Retinal pigment epithelial cell (primary cell): ENCODE results near the gene DPP7.

Experiments
- DNase-seq: peaks from one replicate; pipeline ENCODE4 v3.0.0-alpha.2; 2010; ENCODE audit warnings: low read depth
- H3K4me3 ChIP-seq: 2 replicates; pipeline ENCODE4 v1.5.1; 2011; ENCODE audit warnings: mild to moderate bottlenecking, low read length, control low read depth, moderate library complexity
- TF ChIP-seq, protein P1 (sequence below): conservative IDR thresholded peaks from 2 replicates; pipeline ENCODE4 v1.5.1; 2011; ENCODE audit warnings: low read depth, low read length, control low read depth, inconsistent platforms

Gene DPP7

DNA sequence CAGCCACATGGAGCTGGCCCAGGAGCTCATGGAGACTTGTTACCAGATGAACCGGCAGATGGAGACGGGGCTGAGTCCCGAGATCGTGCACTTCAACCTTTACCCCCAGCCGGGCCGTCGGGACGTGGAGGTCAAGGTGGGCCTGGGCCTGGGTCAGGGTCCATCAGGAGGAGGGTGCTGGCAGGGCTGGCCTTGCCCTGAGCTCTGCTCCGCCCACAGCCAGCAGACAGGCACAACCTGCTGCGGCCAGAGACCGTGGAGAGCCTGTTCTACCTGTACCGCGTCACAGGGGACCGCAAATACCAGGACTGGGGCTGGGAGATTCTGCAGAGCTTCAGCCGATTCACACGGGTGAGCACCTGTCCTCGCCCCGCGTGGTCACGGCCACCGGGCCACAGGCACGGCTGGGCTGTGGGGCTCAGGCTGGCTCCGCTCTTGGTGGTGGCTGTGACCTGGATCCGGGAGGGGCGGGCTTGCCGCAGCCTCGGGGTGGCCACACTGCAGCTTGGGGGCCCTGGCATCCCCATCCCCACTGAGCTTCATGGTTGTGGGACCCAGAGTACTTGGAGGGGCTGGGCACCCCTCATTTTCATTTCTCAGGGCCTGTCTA is 7.1 kb downstream of the DPP7 start:
- no peak overlapping the region for H3K4me3 ChIP-seq
- no peak for DNase-seq
- TF ChIP-seq, protein P1, sequence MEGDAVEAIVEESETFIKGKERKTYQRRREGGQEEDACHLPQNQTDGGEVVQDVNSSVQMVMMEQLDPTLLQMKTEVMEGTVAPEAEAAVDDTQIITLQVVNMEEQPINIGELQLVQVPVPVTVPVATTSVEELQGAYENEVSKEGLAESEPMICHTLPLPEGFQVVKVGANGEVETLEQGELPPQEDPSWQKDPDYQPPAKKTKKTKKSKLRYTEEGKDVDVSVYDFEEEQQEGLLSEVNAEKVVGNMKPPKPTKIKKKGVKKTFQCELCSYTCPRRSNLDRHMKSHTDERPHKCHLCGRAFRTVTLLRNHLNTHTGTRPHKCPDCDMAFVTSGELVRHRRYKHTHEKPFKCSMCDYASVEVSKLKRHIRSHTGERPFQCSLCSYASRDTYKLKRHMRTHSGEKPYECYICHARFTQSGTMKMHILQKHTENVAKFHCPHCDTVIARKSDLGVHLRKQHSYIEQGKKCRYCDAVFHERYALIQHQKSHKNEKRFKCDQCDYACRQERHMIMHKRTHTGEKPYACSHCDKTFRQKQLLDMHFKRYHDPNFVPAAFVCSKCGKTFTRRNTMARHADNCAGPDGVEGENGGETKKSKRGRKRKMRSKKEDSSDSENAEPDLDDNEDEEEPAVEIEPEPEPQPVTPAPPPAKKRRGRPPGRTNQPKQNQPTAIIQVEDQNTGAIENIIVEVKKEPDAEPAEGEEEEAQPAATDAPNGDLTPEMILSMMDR, result no peak

DNA sequence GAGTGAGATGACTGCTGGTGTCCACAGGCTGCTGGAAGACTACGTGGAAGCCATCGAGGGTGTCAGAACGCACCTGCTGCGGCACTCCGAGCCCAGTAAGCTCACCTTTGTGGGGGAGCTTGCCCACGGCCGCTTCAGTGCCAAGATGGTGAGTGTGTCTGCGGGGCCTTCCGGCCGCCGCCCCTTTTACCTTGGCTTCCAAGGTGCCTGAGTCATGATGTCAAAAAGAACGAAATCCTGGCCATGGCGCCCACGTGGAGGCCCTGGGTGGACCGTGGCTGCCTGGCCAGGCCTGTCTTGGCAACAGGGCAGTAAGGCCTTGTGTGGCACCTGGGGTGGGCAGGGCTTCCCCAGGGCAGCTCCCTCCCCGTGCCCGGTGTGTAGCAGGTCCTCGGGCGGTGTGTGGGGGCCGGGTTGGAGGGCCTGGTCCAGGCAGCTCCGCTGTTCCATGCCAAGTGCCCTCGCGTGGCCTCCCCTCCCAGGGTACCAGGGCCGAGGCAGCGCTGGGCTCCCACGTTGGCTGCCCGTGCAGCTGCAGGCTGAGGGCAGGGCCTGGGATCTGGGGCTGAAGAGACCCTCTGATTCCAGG is 7.8 kb downstream of the DPP7 start:
- no peak for DNase-seq
- TF ChIP-seq, protein P1, result no peak
- no peak overlapping the region for H3K4me3 ChIP-seq

DNA sequence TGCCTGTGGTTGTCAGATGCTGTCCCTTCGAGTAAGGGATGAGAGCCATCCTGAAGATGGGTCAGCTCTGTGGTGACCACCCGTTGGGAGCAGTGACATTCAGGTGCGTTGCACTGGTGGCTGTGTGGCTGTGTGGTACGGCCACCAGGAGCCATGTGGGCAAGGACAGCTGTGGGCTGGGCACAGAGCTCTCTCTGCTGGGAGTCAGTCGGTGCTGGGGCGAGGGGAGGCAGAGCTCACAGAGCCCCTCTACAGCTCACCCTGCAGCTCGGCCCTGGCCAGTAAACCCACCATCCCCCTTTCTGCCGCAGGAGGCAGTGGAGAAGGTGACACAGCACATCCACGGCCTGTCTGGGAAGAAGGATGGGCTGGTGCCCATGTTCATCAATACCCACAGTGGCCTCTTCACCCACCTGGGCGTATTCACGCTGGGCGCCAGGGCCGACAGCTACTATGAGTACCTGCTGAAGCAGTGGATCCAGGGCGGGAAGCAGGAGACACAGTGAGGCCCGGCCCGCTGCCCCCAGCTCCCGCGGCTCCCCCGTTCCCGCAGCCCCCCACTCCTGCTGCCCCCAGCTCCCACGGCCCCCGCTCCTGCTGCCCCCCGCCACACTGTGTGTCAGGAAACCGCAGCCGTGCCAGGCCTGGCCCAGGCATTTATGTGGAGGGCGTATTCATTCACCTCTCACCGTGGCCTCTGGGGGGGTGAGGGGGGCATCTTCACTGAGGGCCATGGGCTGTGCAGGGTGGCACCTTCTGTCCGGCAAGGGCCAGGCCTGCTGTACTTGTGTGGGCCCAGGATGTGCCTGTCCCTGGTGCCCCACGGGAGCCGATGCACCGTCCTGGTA is 8.5 kb downstream of the DPP7 start:
- no peak for DNase-seq
- TF ChIP-seq, protein P1, result no peak
- no peak overlapping the region for H3K4me3 ChIP-seq

DNA sequence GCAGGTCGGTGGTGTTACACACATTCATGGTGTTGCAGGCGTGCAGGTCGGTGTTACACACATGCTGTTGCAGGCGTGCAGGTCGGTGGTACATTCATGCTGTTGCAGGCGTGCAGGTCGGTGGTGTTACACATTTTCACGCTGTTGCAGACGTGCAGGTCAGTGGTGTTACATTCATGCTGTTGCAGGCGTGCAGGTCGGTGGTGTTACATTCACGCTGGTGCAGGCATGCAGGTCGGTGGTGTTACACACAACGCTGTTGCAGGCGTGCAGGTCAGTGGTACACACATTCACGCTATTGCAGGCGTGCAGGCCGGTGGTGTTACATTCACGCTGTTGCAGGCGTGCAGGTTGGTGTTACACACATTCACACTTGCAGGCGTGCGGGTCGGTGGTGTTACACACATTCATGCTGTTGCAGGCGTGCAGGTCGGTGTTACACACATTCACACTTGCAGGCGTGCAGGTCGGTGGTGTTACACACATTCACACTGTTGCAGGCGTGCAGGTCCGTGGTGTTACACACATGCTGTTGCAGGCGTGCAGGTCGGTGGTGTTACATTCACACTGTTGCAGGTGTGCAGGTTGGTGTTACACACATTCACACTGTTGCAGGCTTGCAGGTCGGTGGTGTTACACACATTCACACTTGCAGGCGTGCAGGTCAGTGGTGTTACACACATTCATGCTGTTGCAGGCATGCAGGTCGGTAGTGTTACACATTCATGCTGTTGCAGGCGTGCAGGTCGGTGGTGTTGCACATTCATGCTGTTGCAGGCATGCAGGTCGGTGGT is 11.1 kb downstream of the DPP7 start:
- no peak overlapping the region for H3K4me3 ChIP-seq
- no peak for DNase-seq

DNA sequence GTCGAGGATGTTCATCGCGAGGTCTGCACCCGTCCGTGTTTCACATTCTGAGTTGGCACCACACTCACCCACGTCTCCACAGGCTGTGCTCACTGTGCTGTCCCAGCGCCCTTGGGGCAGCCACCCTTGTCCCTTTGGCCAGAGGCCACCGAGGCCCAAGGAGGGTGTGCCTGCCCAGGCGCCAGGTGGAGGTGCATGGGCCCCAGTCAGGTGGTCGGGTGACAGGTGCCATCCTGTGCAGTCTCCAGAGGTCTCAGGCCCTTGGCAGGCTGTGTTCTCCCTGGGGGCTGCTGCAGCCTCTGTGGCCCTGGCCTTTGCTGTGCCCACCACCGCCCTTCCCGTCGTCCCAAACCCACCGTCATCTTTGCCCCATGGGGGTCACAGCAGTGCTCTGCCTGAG is 15.3 kb downstream of the DPP7 start:
- no peak for DNase-seq
- no peak overlapping the region for H3K4me3 ChIP-seq
- TF ChIP-seq, protein P1, result no peak

More for the DNA sequence above, 11.1 kb downstream of the DPP7 start:
- TF ChIP-seq, protein P1, result no peak

DNA sequence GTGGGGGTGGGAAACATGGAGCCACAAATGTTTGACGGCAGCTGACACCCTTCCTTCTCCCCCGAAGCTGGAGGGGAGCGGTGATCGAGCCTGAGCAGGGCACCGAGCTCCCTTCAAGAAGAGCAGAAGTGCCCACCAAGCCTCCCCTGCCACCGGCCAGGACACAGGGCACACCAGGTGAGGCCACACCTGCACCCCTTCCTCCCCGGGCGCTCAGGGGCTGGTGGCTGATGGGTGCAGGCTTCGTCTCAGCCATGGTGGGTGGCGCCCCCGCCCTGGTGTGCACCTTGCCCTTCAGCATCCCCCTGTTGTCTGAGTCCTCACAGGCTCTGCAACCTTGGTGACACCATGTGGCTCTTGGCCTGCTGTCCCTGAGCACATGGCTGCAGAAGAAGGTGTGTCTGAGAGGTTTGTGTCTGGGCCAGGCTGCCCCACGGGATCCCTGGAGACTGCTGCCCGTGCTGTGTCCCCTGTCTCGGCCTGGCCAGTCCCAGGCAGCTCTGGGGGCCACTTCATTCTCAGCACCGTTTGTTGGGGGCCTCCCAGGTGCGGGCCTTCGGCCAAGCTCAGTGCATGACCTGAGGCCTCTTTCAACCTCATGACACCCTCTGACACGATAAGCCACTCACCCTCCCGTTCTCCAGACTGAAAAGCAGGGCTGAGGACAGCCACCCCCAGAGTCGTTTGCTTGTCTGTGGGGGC is 16.6 kb downstream of the DPP7 start:
- TF ChIP-seq, protein P1, result no peak
- no peak overlapping the region for H3K4me3 ChIP-seq
- no peak for DNase-seq
